ENCODE results near the gene BCO1.

The BCO1 gene

GRCh38 chr16:81242977-81243618 lies 4.6 kb downstream of the BCO1 start:
- H3K27me3 ChIP-seq (ENCODE audit: low read depth): no peaks in the 10 kb centered on the region
- H3K9me3 ChIP-seq: no peaks in the 10 kb centered on the region
- peaks cover 12% of the 10 kb centered on the region for H3K4me1 ChIP-seq
- H3K36me3 ChIP-seq (replicated peaks): no peaks in the 10 kb centered on the region
- in situ Hi-C loops (cut with MboI; ENCODE audit: low sequenced_read_pairs): no loop called here
- DNase-seq (ENCODE audit: low spot score in 2 of 2): no peak
- H3K4me3 ChIP-seq: no peak overlapping the region

GRCh38 chr16:81243942-81244341 lies 5.5 kb downstream of the BCO1 start:
- no peak for DNase-seq (ENCODE audit: low spot score in 2 of 2)
- in situ Hi-C loops (cut with MboI; ENCODE audit: low sequenced_read_pairs): no loop called here
- Histone ChIP-seq H3K27me3 (ENCODE audit: low read depth) (no peaks in the 10 kb centered on the region), H3K4me1 (peaks cover 14% of the 10 kb centered on the region), H3K4me3 (no peak overlapping the region), H3K9me3 (no peaks in the 10 kb centered on the region), H3K36me3 (replicated peaks) (no peaks in the 10 kb centered on the region)

DNA sequence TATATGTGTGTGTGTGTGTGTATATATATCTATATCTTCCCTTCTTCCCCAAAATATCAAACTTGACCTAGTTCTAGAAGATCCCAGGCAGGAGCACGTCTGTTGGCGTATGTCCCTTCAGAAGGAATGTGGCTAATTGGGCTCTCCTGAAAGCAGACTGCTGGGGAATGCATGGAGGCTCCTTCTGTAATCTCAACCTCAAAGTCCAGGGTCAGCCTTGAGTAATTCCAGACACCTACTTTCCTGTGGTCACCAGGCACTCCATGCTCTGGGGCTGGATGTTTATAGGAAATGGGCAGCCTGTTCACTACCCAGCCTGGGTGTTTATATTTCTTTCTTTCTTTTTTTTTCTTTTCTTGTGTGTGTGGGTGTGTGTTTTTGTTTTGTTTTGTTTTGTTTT lies 13.4 kb downstream of the BCO1 start:
- DNase-seq (ENCODE audit: low spot score in 2 of 2): no peak
- no peak overlapping the region for H3K4me3 ChIP-seq
- no peaks in the 10 kb centered on the region for H3K9me3 ChIP-seq
- H3K4me1 ChIP-seq: peaks cover 6% of the 10 kb centered on the region; the same call in 1 of the 2 replicates
- H3K27me3 ChIP-seq (ENCODE audit: low read depth): no peaks in the 10 kb centered on the region
- H3K36me3 ChIP-seq (replicated peaks): no peaks in the 10 kb centered on the region
- in situ Hi-C loops (cut with MboI; ENCODE audit: low sequenced_read_pairs): no loop called here

- peaks cover 6% of the 10 kb centered on the region; the same call in 1 of the 2 replicates for H3K4me1 ChIP-seq
- H3K4me3 ChIP-seq: no peak overlapping the region
- H3K9me3 ChIP-seq: no peaks in the 10 kb centered on the region
- no peaks in the 10 kb centered on the region for H3K36me3 ChIP-seq (replicated peaks)
- no peak for DNase-seq (ENCODE audit: low spot score in 2 of 2)
- H3K27me3 ChIP-seq (ENCODE audit: low read depth): no peaks in the 10 kb centered on the region
- in situ Hi-C loops (cut with MboI; ENCODE audit: low sequenced_read_pairs): no loop called here
Observed at GRCh38 chr16:81253141-81253540, 14.7 kb downstream of the BCO1 start.

DNA sequence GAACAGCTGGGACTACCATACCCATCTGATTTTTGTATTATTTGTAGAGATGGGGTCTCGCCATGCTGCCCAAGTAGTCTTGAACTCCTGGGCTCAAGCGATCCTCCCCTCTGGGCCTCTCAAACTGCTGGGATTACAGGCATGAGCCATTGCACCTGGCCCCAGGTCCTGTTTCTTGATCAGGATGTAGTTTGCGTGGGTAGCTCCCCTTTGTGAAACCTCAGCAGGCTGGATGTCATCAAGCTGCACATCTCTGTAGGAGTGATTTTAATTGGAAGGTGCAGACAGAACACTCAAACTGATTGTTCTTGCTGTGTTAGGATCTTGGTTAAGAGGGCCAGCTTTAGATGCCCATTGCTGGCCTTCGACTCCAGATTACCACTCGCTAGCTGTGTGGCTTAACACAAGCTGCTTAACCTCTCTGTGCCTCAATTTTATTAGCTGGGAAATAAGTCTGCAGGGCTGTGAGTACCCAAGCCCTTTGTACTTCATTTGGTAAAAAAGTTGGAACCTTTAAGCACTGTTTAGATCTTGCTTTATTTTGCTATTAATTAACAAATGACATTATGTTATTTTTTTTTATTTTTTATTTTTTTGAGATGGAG lies 16.5 kb downstream of the BCO1 start:
- H3K9me3 ChIP-seq: no peaks in the 10 kb centered on the region
- H3K27me3 ChIP-seq (ENCODE audit: low read depth): no peaks in the 10 kb centered on the region
- no peak overlapping the region for H3K4me3 ChIP-seq
- in situ Hi-C loops (cut with MboI; ENCODE audit: low sequenced_read_pairs): no loop called here
- no peaks in the 10 kb centered on the region for H3K36me3 ChIP-seq (replicated peaks)
- DNase-seq (ENCODE audit: low spot score in 2 of 2): no peak
- H3K4me1 ChIP-seq: no peaks in the 10 kb centered on the region

DNA sequence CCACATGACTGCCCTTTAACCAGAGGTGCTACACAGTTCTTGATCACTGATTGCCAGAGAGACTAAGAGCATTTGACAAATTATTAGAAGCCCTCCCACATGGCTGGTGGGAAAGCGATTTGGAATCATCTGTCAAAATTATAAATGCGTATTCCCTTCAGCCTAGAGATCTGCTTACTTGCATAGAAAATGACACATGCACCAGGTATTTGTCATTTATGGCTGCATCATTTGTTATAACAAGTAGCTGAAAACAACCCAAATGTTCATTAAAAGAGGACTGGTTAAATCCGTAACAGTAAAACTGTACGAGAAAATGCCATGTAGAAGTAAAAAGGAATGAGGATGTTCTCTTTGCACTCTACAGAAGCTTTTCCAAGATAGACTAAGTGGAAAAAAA lies 21.4 kb downstream of the BCO1 start:
- no peak for DNase-seq (ENCODE audit: low spot score in 2 of 2)
- H3K9me3 ChIP-seq: no peaks in the 10 kb centered on the region
- no peak overlapping the region for H3K4me3 ChIP-seq
- no peaks in the 10 kb centered on the region for H3K4me1 ChIP-seq
- no peaks in the 10 kb centered on the region for H3K27me3 ChIP-seq (ENCODE audit: low read depth)
- H3K36me3 ChIP-seq (replicated peaks): no peaks in the 10 kb centered on the region
- in situ Hi-C loops (cut with MboI; ENCODE audit: low sequenced_read_pairs): no loop called here

DNA sequence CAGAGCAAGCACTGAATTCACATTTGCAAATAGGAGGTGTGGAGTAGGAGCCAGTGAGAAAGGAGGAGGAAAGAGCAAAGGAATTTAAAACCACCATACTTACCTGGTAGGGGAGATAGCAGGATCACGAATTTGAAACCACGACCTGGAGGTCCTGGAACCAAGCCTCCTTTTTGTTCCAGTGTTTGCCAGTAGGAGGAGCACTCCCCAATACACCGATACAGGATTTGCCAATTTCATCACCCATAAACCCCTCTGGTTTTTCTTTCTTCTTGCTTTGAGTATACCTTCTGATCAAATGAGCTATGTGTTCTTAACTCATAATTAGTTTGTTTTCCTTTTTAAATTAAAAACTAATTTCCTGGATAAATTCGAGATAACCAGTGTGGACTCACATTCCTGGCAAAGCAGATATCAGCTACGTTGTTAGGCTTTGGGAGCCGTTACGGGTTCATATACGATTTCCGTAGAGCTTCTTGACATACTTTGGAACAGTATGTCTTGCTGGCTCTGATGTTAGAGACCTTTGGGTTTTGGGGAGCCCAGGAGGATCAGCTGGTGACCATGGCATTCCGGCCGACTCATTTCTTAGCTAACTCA lies 22.7 kb downstream of the BCO1 start:
- in situ Hi-C loops (cut with MboI; ENCODE audit: low sequenced_read_pairs): no loop called here
- no peaks in the 10 kb centered on the region for H3K36me3 ChIP-seq (replicated peaks)
- H3K9me3 ChIP-seq: no peaks in the 10 kb centered on the region; the same call in 1 of the 2 replicates
- H3K4me3 ChIP-seq: no peak overlapping the region
- no peaks in the 10 kb centered on the region for H3K4me1 ChIP-seq
- H3K27me3 ChIP-seq (ENCODE audit: low read depth): no peaks in the 10 kb centered on the region
- peak in 1 of 2 experiments; percentile 49 for DNase-seq (ENCODE audit: low spot score in 2 of 2)

- DNase-seq (ENCODE audit: low spot score in 2 of 2): no peak
- H3K4me1 ChIP-seq: no peaks in the 10 kb centered on the region
- in situ Hi-C loops (cut with MboI; ENCODE audit: low sequenced_read_pairs): no loop called here
Observed at GRCh38 chr16:81263470-81264220, 25.2 kb downstream of the BCO1 start.

DNA sequence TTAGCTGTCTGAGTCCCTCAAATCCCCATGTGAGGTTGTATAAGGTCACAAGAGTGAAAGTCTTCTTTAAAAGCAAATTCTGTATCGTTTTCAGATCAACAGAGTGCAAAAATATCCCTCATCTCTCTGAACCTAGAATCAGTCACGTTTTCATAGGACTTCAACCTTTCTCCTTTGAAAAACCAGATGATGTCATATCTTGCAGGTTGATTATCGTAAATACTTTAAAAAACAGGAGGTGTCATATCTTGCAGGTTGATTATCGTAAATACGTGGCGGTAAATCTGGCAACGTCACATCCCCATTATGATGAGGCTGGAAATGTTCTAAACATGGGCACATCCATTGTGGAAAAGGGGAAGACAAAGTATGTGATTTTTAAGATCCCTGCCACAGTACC lies 25.9 kb downstream of the BCO1 start:
- H3K4me1 ChIP-seq: no peaks in the 10 kb centered on the region
- H3K36me3 ChIP-seq (replicated peaks): no peaks in the 10 kb centered on the region
- no peak for DNase-seq (ENCODE audit: low spot score in 2 of 2)
- no peak overlapping the region for H3K4me3 ChIP-seq
- H3K9me3 ChIP-seq: no peaks in the 10 kb centered on the region; the same call in 1 of the 2 replicates
- in situ Hi-C loops (cut with MboI; ENCODE audit: low sequenced_read_pairs): no loop called here
- H3K27me3 ChIP-seq (ENCODE audit: low read depth): no peaks in the 10 kb centered on the region

More at GRCh38 chr16:81263470-81264220, 25.2 kb downstream of the BCO1 start:
- no peaks in the 10 kb centered on the region for H3K36me3 ChIP-seq (replicated peaks)
- no peak overlapping the region for H3K4me3 ChIP-seq
- H3K27me3 ChIP-seq (ENCODE audit: low read depth): no peaks in the 10 kb centered on the region
- H3K9me3 ChIP-seq: no peaks in the 10 kb centered on the region; the same call in 1 of the 2 replicates

DNA sequence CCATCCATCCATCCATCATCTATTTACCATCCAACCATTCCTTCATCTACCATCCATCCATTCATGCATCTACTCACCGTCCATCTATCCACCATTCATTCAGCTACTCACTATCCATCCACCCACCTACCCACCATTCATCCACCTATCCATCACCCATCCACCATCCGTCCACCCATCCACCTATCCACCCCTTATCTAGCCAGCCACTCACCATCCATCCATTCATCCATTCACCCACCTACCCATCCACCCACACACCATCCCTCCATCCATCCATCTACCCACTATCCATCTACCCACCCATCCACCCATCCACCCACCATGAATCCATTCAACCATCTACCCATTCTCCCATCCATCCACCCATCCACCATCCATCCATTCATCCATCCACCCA lies 26.6 kb downstream of the BCO1 start:
- DNase-seq (ENCODE audit: low spot score in 2 of 2): no peak
- in situ Hi-C loops (cut with MboI; ENCODE audit: low sequenced_read_pairs): no loop called here
- H3K4me1 ChIP-seq: no peaks in the 10 kb centered on the region
- no peaks in the 10 kb centered on the region for H3K27me3 ChIP-seq (ENCODE audit: low read depth)
- no peak overlapping the region for H3K4me3 ChIP-seq
- no peaks in the 10 kb centered on the region for H3K36me3 ChIP-seq (replicated peaks)
- H3K9me3 ChIP-seq: no peaks in the 10 kb centered on the region; the same call in 1 of the 2 replicates

DNA sequence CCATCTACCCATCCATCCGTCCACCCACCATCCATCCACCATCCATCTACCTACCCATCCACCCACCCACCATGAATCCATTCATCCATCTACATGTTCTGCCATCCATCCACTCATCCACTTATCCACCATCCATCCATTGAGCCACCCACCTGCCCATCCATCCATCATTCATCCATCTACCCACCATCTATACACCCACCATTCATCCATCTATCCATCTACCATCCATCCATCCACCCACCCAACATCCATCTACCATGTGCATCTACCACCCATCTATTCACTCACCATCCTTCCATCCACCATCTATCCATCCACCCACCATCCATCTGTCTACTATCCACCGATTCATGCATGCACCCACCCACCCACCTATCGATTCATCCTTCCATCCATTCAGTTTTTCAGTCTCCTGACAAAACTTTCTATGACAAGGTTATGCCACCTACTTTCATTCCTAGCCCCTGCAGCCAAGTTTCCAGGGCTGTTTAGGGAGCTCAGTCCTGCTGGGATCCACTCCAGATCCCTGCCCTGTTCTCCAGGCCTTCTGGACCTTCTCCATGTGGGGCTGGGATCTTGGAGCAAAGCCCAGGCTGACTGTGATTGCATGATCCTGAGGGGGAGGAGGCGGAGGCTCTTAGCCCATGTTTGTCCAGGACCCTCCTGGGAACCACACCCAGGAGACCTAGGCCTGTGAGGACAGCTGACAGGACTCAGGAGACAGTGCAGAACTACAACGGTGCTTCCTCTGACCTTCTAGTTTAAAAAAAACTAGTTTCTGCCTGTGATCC lies 27.4 kb downstream of the BCO1 start:
- in situ Hi-C loops (cut with MboI; ENCODE audit: low sequenced_read_pairs): no loop called here
- no peak for DNase-seq (ENCODE audit: low spot score in 2 of 2)
- no peaks in the 10 kb centered on the region for H3K27me3 ChIP-seq (ENCODE audit: low read depth)
- H3K4me3 ChIP-seq: no peak overlapping the region
- H3K9me3 ChIP-seq: no peaks in the 10 kb centered on the region; the same call in 1 of the 2 replicates
- no peaks in the 10 kb centered on the region for H3K4me1 ChIP-seq
- H3K36me3 ChIP-seq (replicated peaks): no peaks in the 10 kb centered on the region

- no peak for DNase-seq (ENCODE audit: low spot score in 2 of 2)
- in situ Hi-C loops (cut with MboI; ENCODE audit: low sequenced_read_pairs): no loop called here
- no peaks in the 10 kb centered on the region; the same call in 1 of the 2 replicates for H3K9me3 ChIP-seq
Observed at GRCh38 chr16:81266680-81267095, 28.2 kb downstream of the BCO1 start.

DNA sequence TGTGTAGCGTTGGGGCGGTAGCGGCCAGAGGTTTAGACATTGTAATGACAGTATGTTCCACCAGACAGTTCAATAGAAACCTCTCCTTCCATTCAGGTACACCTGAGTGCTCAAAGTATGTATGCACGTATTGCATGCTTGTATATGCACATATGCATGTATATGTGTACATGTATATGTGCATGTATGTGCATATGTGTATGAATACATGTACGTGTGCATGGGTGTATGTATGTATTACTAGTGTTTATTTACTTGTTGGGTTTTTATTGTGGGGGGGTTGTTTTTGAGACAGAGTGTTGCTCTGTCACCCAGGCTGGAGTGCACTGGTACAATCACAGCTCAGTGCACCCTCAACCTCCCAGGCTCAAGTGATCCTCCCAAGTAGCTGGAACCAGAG lies 30.0 kb downstream of the BCO1 start:
- H3K36me3 ChIP-seq (replicated peaks): no peaks in the 10 kb centered on the region
- no peak overlapping the region for H3K4me3 ChIP-seq
- no peaks in the 10 kb centered on the region; the same call in 1 of the 2 replicates for H3K9me3 ChIP-seq
- no peaks in the 10 kb centered on the region for H3K4me1 ChIP-seq
- no peaks in the 10 kb centered on the region for H3K27me3 ChIP-seq (ENCODE audit: low read depth)
- no peak for DNase-seq (ENCODE audit: low spot score in 2 of 2)
- in situ Hi-C loops (cut with MboI; ENCODE audit: low sequenced_read_pairs): no loop called here

More at GRCh38 chr16:81266680-81267095, 28.2 kb downstream of the BCO1 start:
- Histone ChIP-seq H3K36me3 (replicated peaks) (no peaks in the 10 kb centered on the region), H3K4me1 (no peaks in the 10 kb centered on the region), H3K27me3 (ENCODE audit: low read depth) (no peaks in the 10 kb centered on the region), H3K4me3 (no peak overlapping the region)
